HG02981 (cell line): Measurements from ENCODE around the gene DYNC1H1.

Experiments
- ATAC-seq: cut with Tn5 transposase; IDR thresholded peaks from one replicate; pipeline ENCODE4 v1.9.1; 2021; ENCODE audit warnings: mild to moderate bottlenecking, moderate library complexity; ENCODE audit not compliant: unreplicated experiment

The DYNC1H1 gene

DNA sequence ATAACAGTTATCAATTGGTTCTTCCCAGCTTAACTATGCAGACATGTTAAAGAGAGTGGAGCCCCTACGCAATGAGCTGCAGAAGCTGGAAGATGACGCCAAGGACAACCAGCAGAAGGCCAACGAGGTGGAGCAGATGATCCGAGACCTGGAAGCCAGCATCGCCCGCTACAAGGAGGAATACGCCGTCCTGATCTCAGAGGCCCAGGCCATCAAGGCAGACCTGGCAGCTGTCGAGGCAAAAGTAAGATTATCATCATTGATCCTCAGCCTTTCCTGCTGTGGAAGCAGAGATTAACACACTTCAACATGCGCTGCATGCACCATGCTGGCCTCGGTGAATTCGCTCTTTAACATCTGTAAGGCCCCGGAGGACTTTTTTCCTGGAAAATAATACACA lies 68.9 kb downstream of the DYNC1H1 start:
- ATAC-seq, result no peak

DNA sequence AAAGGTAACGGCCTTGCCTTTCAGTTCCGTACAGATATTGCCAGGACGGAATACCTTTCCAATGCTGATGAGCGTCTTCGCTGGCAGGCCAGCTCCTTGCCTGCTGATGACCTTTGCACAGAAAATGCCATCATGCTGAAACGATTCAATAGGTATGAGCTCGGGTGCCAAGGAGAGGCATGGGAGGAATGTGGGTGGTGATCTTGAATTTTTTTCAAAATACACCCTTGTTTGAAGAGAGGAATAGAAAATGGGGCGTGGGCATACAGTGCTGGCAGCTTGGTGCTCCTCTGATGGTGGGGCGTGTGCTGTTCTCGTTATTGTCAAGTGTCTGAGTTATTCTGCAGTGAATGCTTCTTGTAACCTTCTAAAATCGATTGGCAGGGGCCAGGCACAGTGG lies 69.9 kb downstream of the DYNC1H1 start:
- ATAC-seq, result no peak

DNA sequence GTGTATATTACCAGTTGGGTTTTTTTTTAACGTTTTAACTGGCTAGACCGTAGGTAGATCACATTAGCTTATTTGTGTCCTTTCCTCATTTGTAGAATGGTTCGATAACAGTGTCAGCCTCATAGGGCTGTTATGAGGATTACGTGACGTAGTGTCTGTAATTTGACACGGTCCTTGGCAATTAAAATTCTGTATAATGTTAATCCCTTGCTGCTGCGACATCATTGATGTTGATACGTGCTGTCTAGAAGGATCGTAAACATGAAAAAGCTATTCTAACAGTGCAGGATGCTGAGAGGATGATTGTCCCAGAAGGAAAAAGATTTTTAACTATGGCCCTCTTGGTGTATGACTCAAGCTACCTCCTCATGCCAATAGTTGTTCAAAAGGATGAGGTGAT lies 71.5 kb downstream of the DYNC1H1 start:
- no peak for ATAC-seq

DNA sequence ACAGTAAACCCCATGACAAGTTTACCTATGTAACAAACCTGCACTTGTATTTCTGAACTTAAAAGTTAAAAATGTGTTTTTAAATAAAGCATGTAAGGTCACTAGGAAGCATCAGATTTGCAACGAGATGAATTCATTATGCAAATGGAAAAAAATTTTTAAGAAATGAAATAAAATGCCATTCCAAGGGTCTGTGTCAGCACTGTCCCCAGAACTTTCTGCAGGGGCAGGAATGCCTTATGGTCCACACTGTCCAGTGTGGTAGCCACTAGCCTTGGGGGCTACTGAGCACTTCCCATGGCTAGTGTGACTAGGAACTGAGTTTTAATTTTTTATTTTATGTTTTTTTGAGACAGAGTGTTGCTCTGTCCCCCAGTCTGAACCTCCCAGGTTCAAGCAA lies 73.3 kb downstream of the DYNC1H1 start:
- ATAC-seq, result no peak

DNA sequence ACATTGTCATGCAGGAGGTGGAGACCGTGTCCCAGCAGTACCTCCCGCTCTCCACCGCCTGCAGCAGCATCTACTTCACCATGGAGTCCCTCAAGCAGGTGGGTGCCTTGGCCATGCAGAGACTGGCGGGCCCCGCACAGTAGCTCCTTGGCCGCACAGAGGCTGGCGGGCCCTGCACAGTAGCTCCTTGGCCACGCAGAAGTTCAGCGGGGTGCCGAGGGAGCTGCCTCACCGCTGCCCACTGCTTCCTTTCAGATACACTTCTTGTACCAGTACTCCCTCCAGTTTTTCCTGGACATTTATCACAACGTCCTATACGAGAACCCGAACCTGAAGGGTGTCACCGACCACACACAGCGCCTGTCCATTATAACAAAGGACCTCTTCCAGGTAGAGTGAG lies 74.8 kb downstream of the DYNC1H1 start:
- ATAC-seq, result no peak

DNA sequence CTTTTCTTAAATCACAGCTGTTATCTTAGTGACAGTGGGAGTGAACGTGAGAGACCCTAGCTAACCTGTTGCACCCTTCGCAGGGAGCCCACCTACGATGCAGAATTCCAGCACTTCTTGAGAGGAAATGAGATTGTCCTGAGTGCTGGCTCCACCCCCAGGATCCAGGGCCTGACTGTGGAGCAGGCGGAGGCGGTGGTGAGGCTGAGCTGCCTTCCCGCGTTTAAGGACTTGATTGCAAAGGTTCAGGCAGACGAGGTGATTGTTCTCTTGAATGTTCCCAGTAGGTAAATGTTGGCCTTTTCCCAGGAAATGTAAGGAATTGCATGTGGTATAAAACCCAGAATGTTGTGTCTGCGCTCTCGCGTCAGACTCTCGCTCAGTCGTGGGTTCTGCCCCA lies 75.8 kb downstream of the DYNC1H1 start:
- ATAC-seq, result no peak

DNA sequence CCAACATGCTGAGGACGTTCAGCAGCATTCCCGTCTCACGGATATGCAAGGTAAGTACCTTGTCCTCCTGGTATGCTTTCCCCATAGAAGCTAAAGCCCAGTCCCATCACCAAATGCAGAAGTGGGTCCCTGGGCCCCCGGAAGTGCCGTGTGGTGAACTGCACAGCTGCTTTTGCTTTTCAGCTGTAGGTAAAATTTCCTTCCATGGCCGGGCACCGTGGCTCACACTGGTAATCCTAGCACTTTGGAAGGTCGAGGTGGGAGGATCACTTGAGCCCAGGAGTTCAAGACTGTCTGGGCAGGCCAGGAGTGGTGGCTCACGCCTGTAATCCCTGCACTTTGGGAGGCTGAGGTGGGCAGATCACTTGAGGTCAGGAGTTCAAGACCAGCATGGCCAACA lies 78.3 kb downstream of the DYNC1H1 start:
- no peak for ATAC-seq

DNA sequence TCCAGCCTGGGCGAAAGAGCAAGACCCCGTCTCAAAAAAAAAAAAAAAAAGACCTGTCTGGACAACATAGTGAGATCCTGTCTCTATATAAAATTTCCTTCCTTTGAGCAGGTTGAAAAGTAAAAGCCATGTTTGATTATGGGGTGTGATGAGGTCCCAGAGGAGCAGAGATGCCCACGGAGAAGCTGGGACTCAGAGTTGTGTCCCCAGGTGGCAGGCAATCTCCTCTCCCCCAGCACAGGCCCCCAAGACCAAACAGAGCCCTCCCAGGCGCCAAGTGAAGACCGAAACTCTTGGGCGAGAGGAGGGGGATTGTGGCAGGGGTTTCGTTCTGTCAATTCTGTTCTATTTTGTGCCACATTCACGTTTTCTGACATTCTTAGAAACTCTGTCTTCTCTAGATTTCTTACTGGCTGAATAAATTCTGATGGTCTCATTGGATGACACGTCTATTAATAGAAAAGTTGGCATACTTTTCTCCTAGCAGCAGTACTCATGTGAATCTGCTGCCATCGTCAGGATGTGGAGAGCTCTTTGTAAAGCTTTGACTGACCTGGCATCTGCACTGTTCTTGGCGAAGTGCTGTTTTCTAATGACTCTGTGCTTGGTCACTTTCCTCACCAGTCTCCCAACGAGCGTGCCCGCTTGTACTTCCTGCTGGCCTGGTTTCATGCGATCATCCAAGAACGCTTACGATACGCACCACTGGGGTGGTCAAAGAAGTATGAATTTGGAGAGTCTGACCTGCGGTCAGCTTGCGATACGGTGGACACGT lies 79.1 kb downstream of the DYNC1H1 start:
- ATAC-seq, result no peak

DNA sequence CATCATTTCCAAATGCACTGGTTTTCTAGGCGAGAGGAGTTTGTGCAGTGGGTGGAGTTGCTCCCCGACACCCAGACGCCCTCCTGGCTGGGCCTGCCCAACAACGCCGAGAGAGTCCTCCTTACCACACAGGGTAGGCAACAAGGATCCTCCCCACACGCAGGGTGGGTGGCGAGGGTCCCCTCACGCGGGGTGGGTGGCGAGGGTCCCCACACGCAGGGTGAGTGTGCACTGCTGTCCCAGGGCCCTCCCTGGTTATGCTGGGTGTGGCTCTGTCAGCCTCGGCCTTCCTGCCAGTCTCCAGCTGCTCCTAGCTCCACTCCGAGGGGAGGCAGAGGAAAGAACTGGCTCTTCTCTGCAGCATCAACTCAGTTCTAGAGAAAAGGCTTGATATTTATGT lies 80.2 kb downstream of the DYNC1H1 start:
- ATAC-seq, result no peak

DNA sequence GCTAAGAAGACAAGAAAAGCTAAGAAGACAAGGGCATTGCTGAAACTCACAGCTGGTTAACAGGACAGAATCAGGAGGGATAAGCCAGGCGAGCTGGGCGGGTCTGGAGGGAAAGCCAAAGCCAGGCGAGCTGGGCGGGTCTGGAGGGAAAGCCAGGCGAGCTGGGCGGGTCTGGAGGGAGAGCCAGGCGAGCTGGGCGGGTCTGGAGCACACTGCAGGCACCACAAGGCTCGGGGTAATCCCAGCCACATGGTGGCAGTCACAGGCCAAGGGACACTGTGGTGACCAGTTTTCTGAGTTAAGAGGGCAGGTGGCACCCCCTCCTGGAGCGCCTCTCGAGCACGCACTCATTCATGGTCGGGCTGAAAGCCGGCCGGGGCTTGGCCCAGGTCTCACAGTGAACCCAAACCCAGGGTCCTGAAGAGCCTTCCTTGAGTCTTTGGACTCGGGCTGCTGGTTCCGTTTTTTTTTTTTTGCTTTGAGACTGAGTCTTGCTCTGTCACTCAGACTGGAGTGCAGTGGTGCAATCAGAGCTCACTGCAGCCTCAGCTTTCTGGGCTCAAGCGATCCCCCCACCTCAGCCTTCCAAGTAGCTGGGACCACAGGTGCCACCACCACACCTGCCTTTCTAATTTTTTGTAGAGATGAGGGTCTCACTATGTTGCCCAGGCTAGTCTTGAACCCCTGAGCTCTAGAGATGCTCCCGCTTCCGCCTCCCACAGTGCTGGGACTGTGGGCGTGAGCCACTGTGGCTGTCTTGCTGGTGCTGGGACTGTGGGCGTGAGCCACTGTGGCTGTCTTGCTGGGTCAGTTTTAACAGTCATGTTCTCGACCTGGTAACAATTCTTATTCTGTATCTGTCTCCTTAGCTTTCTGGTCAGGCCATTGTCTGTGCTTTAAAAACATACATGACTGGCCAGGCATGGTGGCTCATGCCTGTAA lies 82.2 kb downstream of the DYNC1H1 start:
- no peak for ATAC-seq

DNA sequence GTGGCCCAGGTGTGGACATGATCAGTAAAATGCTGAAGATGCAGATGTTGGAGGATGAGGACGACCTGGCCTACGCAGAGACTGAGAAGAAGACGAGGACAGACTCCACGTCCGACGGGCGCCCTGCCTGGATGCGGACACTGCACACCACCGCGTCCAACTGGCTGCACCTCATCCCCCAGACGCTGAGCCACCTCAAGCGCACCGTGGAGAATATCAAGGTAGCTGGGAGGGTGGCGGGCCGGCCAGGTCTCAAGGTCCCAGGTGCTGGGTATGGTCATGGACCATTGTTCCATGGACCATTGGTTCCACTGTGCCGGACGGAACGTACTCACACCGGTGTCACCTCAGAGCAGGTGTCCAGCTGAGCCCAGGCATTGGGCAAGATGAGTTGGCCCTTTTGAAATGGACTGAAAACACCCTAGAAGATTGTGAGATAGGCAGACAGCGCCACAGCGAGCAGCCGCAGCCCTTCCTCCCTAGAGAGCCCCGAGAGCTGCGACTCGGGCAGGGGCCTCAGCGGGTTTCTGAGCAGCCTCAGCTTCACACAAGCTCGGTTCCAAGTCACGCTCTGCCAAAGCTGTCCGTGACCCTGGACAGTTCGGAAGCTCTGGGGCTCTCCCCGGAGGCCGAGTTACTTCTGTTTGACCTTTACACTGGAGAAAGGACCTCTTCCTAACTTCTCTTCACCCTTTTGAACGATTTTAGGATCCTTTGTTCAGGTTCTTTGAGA lies 83.6 kb downstream of the DYNC1H1 start:
- ATAC-seq, result no peak

DNA sequence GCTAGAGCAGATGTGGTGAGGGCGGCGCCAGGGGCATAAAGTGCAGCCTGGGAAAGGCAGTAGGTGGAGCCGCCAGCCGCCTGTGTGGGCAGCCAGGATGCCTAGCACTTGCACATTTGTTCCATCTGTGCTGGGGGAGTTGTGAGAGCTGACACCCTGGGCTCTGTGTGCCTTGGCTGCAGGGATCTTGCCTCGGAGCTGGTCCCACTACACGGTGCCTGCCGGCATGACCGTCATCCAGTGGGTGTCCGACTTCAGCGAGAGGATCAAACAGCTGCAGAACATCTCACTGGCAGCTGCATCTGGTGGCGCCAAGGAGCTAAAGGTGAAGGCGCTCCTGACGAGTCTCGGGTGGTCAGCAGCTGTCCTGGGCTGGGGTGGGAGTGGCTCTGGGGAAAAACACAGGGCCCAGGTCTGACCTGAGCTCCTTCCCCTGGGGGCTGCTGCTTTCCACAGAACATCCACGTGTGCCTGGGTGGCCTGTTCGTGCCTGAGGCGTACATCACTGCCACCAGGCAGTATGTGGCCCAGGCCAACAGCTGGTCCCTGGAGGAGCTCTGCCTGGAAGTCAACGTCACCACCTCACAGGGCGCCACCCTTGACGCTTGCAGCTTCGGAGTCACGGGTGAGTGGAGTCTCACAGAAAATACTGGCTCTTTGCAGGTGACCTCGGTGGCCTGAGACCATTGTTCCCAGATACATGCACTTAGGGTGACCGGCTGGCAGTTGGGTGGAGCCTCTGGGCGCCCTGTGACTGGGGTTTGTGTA lies 85.1 kb downstream of the DYNC1H1 start:
- no peak for ATAC-seq

DNA sequence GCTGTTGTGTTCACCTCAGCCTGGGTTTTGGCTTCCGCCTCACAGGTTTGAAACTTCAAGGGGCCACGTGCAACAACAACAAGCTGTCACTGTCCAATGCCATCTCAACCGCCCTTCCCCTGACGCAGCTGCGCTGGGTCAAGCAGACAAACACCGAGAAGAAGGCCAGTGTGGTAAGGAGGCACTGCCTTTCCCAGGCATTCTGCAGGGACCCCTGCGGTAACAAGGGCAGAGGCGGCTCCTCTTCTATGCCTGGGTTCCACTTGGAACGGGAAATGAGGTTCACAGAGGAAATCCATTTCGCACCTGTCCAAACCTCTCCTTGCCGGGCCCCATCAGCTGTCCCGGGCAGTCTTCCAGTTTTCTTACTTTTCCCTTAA lies 85.6 kb downstream of the DYNC1H1 start:
- no peak for ATAC-seq

DNA sequence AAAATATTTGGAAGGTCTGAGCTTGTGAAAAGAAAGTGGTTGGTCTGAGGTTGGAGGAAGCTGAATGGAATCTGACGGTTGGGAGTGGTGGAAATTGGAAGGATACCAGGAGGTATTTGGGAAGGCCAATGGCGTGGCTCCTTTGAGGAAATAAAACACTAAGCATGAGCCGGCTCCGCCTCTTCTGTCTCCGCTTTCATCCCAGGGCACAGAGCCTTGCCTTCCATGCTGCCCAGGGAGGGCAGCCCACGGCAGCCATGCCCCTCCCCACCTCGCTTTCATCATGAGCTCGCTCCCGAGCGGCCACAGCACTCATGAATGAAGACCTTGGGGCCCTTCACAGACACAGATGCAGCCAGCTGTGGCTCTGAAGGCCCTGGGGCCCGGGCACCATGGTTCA lies 86.3 kb downstream of the DYNC1H1 start:
- ATAC-seq, result no peak

DNA sequence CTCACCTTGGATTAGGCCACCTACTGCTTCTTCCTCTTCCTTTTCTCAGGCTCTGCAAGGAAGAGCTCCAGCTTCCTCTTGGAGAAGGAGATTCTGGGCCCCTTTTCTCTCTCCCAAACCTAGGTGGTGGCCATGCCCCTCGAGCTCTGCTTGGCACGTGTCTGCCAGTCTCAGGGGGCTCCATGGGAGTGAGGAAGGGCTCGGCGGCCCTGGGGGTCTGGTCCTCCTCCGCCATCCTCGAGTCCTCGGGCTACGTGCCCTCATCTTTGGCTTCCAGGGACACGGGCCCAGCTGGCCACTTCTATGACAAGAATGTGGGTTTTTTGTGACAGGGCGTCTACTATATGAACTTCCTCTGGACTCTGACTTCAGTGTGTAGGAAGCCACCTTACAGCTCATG lies 88.1 kb downstream of the DYNC1H1 start:
- no peak for ATAC-seq

DNA sequence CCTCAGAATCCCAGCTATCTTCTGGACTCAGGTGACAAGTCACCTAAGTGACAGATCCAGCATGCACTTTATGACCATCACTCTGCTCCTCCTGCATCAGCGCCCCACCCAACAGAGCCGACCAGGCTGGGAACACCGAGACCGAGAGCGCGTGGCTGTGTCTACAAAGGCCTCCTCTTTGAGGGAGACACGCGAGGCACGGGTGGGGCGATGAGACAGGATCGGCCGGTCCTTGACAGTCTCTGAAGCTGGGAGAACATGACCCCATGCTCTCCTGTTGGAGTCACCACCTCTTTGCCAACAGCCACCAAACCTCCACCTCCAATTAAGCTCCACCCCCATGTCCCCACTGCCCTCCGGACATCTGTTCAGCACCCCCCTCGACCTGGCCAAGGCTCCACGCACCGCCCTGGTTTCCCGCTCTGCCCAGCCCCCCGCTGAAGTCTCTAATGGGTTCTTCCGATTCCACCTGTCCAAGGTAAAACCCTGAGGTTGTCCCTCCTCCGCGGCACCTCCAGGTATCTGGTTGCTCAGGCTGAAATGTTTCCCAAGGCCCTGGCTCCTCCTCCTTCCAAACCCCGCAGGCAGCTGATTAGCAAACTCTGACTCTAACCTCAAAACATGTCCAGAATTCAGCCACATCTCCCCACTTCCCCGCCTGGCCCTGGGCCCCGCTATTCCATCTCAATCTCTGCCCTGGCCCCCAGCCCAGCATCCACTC lies 91.0 kb downstream of the DYNC1H1 start:
- ATAC-seq, result no peak

DNA sequence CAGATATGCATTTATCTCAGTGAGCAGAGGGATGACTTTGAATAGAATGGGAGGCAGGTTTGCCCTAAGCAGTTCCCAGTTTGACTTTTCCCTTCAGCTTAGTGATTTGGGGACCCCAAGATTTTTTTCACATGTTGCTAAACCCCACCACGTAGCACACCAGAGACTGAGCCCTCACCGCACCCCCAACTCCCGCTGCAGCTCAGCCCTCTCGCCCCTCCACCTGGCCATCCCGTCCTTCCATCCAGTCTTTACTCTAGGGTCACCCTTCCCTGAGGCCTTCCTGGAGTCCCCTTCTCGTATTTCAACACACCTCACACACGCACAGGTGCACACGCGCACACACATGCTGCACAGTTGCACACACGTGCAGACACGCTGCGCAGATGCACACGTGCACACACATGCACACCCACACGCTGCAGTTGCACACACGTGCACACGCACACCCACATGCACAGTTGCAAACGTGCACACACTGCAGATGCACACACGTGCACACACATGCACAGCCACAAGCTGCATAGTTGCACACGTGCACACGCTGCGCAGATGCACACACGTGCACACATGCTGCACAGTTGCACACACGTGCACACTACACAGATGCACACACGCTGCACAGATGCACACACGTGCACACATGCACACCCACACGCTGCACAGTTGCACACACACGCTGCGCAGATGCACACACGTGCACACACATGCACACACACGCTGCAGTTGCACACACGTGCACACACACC lies 92.5 kb downstream of the DYNC1H1 start:
- ATAC-seq, result no peak

DNA sequence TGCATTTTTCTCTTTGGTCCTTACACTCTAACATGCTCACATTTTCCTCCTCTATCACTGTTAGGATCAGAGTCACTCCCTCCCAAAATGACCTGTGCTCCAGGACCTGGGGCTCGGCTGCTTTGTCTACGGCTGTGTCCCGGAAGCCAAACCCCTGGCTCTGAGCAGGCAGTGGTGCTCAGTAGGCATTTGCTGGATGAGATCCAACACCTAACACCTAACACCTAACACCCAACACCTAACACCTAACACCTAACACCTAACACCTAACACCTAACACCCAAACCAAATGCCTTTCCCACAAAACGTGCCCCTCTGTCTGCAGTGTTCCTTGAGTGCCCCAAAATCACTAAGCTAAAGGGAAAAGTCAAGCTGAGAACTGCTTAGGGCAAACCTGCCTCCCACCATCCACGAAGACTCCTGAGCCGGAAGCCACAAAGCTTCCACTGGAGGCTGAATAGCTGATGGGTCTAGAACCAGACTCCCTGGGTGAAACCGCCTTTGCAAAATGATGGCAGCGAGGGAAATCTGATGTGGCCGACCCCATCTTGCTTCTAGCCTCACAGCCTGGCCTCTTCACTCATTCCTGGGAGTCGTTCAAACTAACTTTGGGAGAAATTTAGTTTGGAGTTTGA lies 93.2 kb downstream of the DYNC1H1 start:
- no peak for ATAC-seq

DNA sequence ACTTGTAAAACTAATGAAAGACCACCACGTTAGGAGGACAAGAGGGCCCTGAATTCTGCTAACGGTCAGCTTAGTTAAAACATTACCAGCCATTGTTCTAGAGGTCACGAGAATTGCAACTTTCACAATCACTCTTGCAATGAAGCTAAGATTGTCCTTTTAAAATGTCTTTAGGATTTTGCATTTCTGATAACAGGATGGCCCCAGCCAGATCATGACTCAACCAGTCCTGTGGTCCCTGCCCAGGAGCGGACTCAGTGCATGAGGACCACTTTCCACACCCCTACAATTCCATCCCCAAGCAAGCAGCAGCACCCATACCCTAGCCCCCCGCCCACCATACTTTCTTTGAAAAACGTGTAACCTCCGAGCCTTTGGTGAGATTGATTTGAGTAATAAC lies 93.8 kb downstream of the DYNC1H1 start:
- no peak for ATAC-seq
